Panc1 (cell line): ENCODE results near the gene BRPF1. TPM values are rescaled to one million over a fixed set of nuclear protein-coding genes. Genes with fewer than 3 reads are reported as not detected.

Source experiments
- ATAC-seq: fragments of 200-7000 bp; cut with Tn5 transposase; 2 replicates; pipeline ENCODE4 v1.9.1; 2020; ENCODE audit warnings: mild to moderate bottlenecking, moderate library complexity
- BruUV-seq: library from RNA; stranded (reverse); fragments of 400-500 nt; replicated peaks from 2 replicates; lab custom pipeline; 2021; lab: Mats Ljungman, UMichigan
- CTCF ChIA-PET: fragments of 300-600 bp; sonication (Branson Sonifier 250); formaldehyde crosslinking; loops from one replicate; lab custom pipeline; 2022; ENCODE audit warnings: antibody characterized with exemption; lab: Charles Lee
- POLR2A ChIA-PET: fragments of 300-600 bp; sonication (Branson Sonifier 250); formaldehyde crosslinking; loops from one replicate; lab custom pipeline; 2022; ENCODE audit warnings: antibody characterized with exemption; lab: Charles Lee
- DNase-seq: peaks from one replicate; pipeline ENCODE4 v3.0.0-alpha.2; 2010; ENCODE audit warnings: low read depth, low spot score
- H3K27ac ChIP-seq: 2 replicates; pipeline ENCODE4 v1.5.1; 2011; ENCODE audit warnings: mild to moderate bottlenecking, low read length, inconsistent platforms
- H3K27me3 ChIP-seq: fragments of 200-500 bp; sonication (Bioruptor generic); 2 replicates; pipeline ENCODE4 v1.6.0; 2014; ENCODE audit warnings: low read length, inconsistent platforms; ENCODE audit not compliant: control insufficient read depth, insufficient read depth
- H3K36me3 ChIP-seq: fragments of 200-500 bp; sonication (Bioruptor generic); 2 replicates; pipeline ENCODE4 v1.5.1; 2014; ENCODE audit warnings: inconsistent platforms, mild to moderate bottlenecking, low read length, moderate library complexity; ENCODE audit not compliant: control insufficient read depth, insufficient read depth
- H3K4me1 ChIP-seq: 2 replicates; pipeline ENCODE4 v1.5.1; 2011; ENCODE audit warnings: inconsistent platforms, mild to moderate bottlenecking, low read length, moderate library complexity; ENCODE audit not compliant: control insufficient read depth, insufficient read depth
- H3K4me3 ChIP-seq, 2 experiments: 2 replicates each; pipeline ENCODE4 v1.5.1; 2011 to 2012; ENCODE audit warnings: low read depth in 2 of 2, low read length in 2 of 2, mild to moderate bottlenecking in 2 of 2, inconsistent platforms in 1 of 2, moderate library complexity in 1 of 2
- H3K9me3 ChIP-seq: fragments of 200-500 bp; sonication (Bioruptor generic); 2 replicates; pipeline ENCODE4 v1.5.1; 2014; ENCODE audit warnings: low read depth, mild to moderate bottlenecking, inconsistent platforms, low read length, moderate library complexity; ENCODE audit not compliant: control insufficient read depth, insufficient read depth
- POLR2AphosphoS5 ChIP-seq: IDR thresholded peaks from 2 replicates; pipeline ENCODE4 v1.6.1; 2012; ENCODE audit warnings: mild to moderate bottlenecking, low read depth, low read length, moderate library complexity
- SIN3A ChIP-seq: IDR thresholded peaks from 2 replicates; pipeline ENCODE4 v1.6.1; 2012; ENCODE audit warnings: low read depth, mild to moderate bottlenecking, low read length, moderate library complexity, borderline replicate concordance; ENCODE audit not compliant: insufficient read depth
- TCF7L2 ChIP-seq: IDR thresholded peaks from 2 replicates; pipeline ENCODE4 v1.6.1; 2011; ENCODE audit warnings: mild to moderate bottlenecking, low read depth, low read length, inconsistent platforms
- in situ Hi-C: cut with HindIII; loops from 2 replicates; pipeline ENCODE4 v1.10.0; 2016; ENCODE audit warnings: low sequenced_read_pairs, low pct_unique_long_range_greater_than_20kb
- intact Hi-C: fragments of 100-400 bp; cut with micrococcal nuclease; formaldehyde crosslinking; loops from one replicate; pipeline ENCODE4 v1.10.0; 2022; ENCODE audit not compliant: unreplicated experiment
- total RNA-seq: library from RNA; stranded (reverse); gene quantifications from one replicate; pipeline ENCODE4 v1.2.1, GENCODE V29; 2021; ENCODE audit not compliant: unreplicated experiment
- TF ChIP-seq, protein P1 (sequence below), 2 experiments: IDR thresholded peaks; 2 replicates each; pipeline ENCODE4 v1.6.1; 2011 to 2012; ENCODE audit warnings: low read depth in 2 of 2, control low read depth in 1 of 2, low read length in 1 of 2, mild to moderate bottlenecking in 1 of 2, moderate library complexity in 1 of 2; ENCODE audit not compliant: insufficient read depth in 1 of 2
- TF ChIP-seq, protein P2 (sequence below): fragments of 450-650 bp; IDR thresholded peaks from 2 replicates; pipeline ENCODE4 v1.5.1; 2017; ENCODE audit warnings: mild to moderate bottlenecking

Gene BRPF1
- total RNA-seq, 1 experiment from 2014 or later = 17.4 TPM

- Histone ChIP-seq H3K4me1 (no peaks in the 10 kb centered on the region), H3K36me3 (no peaks in the 10 kb centered on the region), H3K27ac (no peak overlapping the region), H3K27me3 (no peaks in the 10 kb centered on the region), H3K9me3 (no peaks in the 10 kb centered on the region), H3K4me3 (no peak overlapping the region)
- TF ChIP-seq TCF7L2 (no peak), POLR2AphosphoS5 (no peak)
- in situ Hi-C loops = no loop called here
- ChIA-PET POLR2A (interaction anchor here (0.6 kb wide), 1 partner anchor 15 kb away, joined by 3 read pairs; no protein-coding TSS in a partner anchor), CTCF (no interaction called here)
- intact Hi-C loops = no loop called here
- ATAC-seq (no peak), DNase-seq (no peak)
- no TSS peak for BruUV-seq
Measured at GRCh38 chr3:9784965-9785364, 53.4 kb downstream of the BRPF1 start.

GRCh38 chr3:9785602-9786001 is 54.1 kb downstream of the BRPF1 start:
- CTCF ChIA-PET = no interaction called here
- no peaks in the 10 kb centered on the region for H3K4me1 ChIP-seq
- H3K27ac ChIP-seq = no peak overlapping the region

GRCh38 chr3:9786209-9786739 is 54.7 kb downstream of the BRPF1 start:
- Histone ChIP-seq H3K27ac (no peak overlapping the region), H3K9me3 (no peaks in the 10 kb centered on the region), H3K4me3 (no peak overlapping the region), H3K27me3 (no peaks in the 10 kb centered on the region), H3K4me1 (no peaks in the 10 kb centered on the region), H3K36me3 (no peaks in the 10 kb centered on the region)
- intact Hi-C loops = no loop called here
- ChIA-PET CTCF (no interaction called here), POLR2A (no interaction called here)
- in situ Hi-C loops = no loop called here
- DNase-seq (no peak), ATAC-seq (no peak)
- BruUV-seq = no TSS peak
- TF ChIP-seq TCF7L2 (no peak), SIN3A (no peak), POLR2AphosphoS5 (no peak)
- TF ChIP-seq, protein P1, sequence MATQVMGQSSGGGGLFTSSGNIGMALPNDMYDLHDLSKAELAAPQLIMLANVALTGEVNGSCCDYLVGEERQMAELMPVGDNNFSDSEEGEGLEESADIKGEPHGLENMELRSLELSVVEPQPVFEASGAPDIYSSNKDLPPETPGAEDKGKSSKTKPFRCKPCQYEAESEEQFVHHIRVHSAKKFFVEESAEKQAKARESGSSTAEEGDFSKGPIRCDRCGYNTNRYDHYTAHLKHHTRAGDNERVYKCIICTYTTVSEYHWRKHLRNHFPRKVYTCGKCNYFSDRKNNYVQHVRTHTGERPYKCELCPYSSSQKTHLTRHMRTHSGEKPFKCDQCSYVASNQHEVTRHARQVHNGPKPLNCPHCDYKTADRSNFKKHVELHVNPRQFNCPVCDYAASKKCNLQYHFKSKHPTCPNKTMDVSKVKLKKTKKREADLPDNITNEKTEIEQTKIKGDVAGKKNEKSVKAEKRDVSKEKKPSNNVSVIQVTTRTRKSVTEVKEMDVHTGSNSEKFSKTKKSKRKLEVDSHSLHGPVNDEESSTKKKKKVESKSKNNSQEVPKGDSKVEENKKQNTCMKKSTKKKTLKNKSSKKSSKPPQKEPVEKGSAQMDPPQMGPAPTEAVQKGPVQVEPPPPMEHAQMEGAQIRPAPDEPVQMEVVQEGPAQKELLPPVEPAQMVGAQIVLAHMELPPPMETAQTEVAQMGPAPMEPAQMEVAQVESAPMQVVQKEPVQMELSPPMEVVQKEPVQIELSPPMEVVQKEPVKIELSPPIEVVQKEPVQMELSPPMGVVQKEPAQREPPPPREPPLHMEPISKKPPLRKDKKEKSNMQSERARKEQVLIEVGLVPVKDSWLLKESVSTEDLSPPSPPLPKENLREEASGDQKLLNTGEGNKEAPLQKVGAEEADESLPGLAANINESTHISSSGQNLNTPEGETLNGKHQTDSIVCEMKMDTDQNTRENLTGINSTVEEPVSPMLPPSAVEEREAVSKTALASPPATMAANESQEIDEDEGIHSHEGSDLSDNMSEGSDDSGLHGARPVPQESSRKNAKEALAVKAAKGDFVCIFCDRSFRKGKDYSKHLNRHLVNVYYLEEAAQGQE (IDR thresholded peaks at IDR 0.05; ENCODE audit: insufficient read depth in 1 of 2, low read depth in 2 of 2, low read length in 1 of 2) = no peak

More at GRCh38 chr3:9785602-9786001, 54.1 kb downstream of the BRPF1 start:
- TF ChIP-seq, protein P2, sequence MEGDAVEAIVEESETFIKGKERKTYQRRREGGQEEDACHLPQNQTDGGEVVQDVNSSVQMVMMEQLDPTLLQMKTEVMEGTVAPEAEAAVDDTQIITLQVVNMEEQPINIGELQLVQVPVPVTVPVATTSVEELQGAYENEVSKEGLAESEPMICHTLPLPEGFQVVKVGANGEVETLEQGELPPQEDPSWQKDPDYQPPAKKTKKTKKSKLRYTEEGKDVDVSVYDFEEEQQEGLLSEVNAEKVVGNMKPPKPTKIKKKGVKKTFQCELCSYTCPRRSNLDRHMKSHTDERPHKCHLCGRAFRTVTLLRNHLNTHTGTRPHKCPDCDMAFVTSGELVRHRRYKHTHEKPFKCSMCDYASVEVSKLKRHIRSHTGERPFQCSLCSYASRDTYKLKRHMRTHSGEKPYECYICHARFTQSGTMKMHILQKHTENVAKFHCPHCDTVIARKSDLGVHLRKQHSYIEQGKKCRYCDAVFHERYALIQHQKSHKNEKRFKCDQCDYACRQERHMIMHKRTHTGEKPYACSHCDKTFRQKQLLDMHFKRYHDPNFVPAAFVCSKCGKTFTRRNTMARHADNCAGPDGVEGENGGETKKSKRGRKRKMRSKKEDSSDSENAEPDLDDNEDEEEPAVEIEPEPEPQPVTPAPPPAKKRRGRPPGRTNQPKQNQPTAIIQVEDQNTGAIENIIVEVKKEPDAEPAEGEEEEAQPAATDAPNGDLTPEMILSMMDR = no peak
- TF ChIP-seq TCF7L2 (no peak), SIN3A (no peak)
- TF ChIP-seq, protein P1 (IDR thresholded peaks at IDR 0.05; ENCODE audit: insufficient read depth in 1 of 2, low read depth in 2 of 2, low read length in 1 of 2) = no peak
- no peaks in the 10 kb centered on the region for H3K27me3 ChIP-seq
- BruUV-seq = no TSS peak
- DNase-seq (no peak), ATAC-seq (no peak)
- H3K9me3 ChIP-seq = no peaks in the 10 kb centered on the region
- H3K36me3 ChIP-seq = no peaks in the 10 kb centered on the region
- POLR2A ChIA-PET = no interaction called here
- no peak overlapping the region for H3K4me3 ChIP-seq
- in situ Hi-C loops = no loop called here
- intact Hi-C loops = no loop called here
